Ovary (tissue), 3 donors: ENCODE measurements around the gene CAMTA1.

Experiments
- CTCF ChIP-seq, 3 donors: fragments of 450-650 bp in 2 of 3; fragments of 200-600 bp in 1 of 3; IDR thresholded peaks; one replicate each; pipeline versions ENCODE4 v1.5.1 to v1.8.0; 2016 to 2022; ENCODE audit warnings: antibody characterized with exemption in 3 of 3, mild to moderate bottlenecking in 1 of 3
- EP300 ChIP-seq: sonication (generic); formaldehyde crosslinking; IDR thresholded peaks from one replicate; pipeline ENCODE4 v1.6.1; 2017; ENCODE audit warnings: antibody characterized with exemption
- POLR2A ChIP-seq: fragments of 450-650 bp; IDR thresholded peaks from one replicate; pipeline ENCODE4 v1.6.1; 2017; ENCODE audit warnings: antibody characterized with exemption, mild to moderate bottlenecking, moderate library complexity
- donor health status: DM: no; HTN: no; CAD: no.

- TF ChIP-seq CTCF (IDR thresholded peaks at IDR 0.05) (no peak), EP300 (no peak), POLR2A (no peak)
Measured at GRCh38 chr1:7491109-7491817, 706.0 kb downstream of the CAMTA1 start.
